ENCODE measurements around the gene IL1R2. TPM values are rescaled to one million over a fixed set of nuclear protein-coding genes. Genes with fewer than 3 reads are reported as not detected.
"Not testable (repeated sequence)": the region's sequence is repeated elsewhere in the genome, so short reads cannot be mapped to it uniquely, and the experiment has no call there.

IL1R2 gene
- total RNA-seq, 6 experiments from 2014 or later, result 5.5 to 22.8 (median 12.3) TPM

- no peaks in the 10 kb centered on the region for H3K36me3 ChIP-seq
- no peaks in the 10 kb centered on the region for H3K27me3 ChIP-seq
- ATAC-seq (peak; percentile 69 to 84 (median 80)), DNase-seq (peak; percentile 77 to 84 (median 81))
- no peak for TF ChIP-seq CTCF (IDR thresholded peaks at IDR 0.05)
- no peak overlapping the region for H3K4me3 ChIP-seq
- intact Hi-C loops (cut with DNase I), result no loop called here
- peaks cover 0 to 53% (median 27%) of the 10 kb centered on the region in 4 donors for H3K4me1 ChIP-seq
- peaks cover 0 to 9% (median 2%) of the 10 kb centered on the region in 4 donors for H3K9me3 ChIP-seq
- 17% methylated on average over 4 of the region's 9 CpGs for WGBS (ENCODE audit: insufficient coverage, low coverage, low lambda C conversion rate, missing lambda C conversion rate)
- H3K27ac ChIP-seq, result peak overlapping the region; percentile 69 to 94 (median 75)
Measured at GRCh38 chr2:102063941-102064678, 72.3 kb downstream of the IL1R2 start.

GRCh38 chr2:102064679-102065674, 73.2 kb downstream of the IL1R2 start:
- intact Hi-C loops (cut with DNase I), result no loop called here
- Histone ChIP-seq H3K27me3 (no peaks in the 10 kb centered on the region), H3K9me3 (peaks cover 0 to 9% (median 2%) of the 10 kb centered on the region in 4 donors), H3K4me1 (peaks cover 0 to 48% (median 26%) of the 10 kb centered on the region in 4 donors), H3K27ac (peak overlapping the region; percentile 69 to 94 (median 75)), H3K4me3 (no peak overlapping the region), H3K36me3 (no peaks in the 10 kb centered on the region)
- WGBS (ENCODE audit: insufficient coverage, low coverage, low lambda C conversion rate, missing lambda C conversion rate), result 63% methylated on average over 15 of the region's 17 CpGs
- DNase-seq (no peak), ATAC-seq (peak; percentile 45 to 60 (median 50))
- TF ChIP-seq CTCF (IDR thresholded peaks at IDR 0.05) (no peak), POLR2A (IDR thresholded peaks at IDR 0.05) (no peak)

GRCh38 chr2:102065675-102066252, 74.0 kb downstream of the IL1R2 start:
- ATAC-seq, result peak in 2 of 4 donors; percentile 8 to 63
- Histone ChIP-seq H3K27ac (peak overlapping the region; percentile 69 to 94 (median 75)), H3K27me3 (no peaks in the 10 kb centered on the region), H3K36me3 (no peaks in the 10 kb centered on the region), H3K4me3 (no peak overlapping the region), H3K4me1 (peaks cover 0 to 40% (median 22%) of the 10 kb centered on the region in 4 donors), H3K9me3 (peaks cover 0 to 9% (median 2%) of the 10 kb centered on the region in 4 donors)
- intact Hi-C loops (cut with DNase I), result no loop called here
- peak in 2 of 3 donors; percentile 68 to 76 for DNase-seq
- TF ChIP-seq POLR2A (IDR thresholded peaks at IDR 0.05) (no peak), CTCF (IDR thresholded peaks at IDR 0.05) (no peak)
- WGBS (ENCODE audit: insufficient coverage, low coverage, low lambda C conversion rate, missing lambda C conversion rate), result 51% methylated on average over 11 of the region's 12 CpGs

GRCh38 chr2:102066554-102066953, 74.8 kb downstream of the IL1R2 start:
- ATAC-seq, result no peak
- no peak for DNase-seq
- no peak for TF ChIP-seq POLR2A (IDR thresholded peaks at IDR 0.05)
- no peak for TF ChIP-seq CTCF (IDR thresholded peaks at IDR 0.05)
- WGBS (ENCODE audit: insufficient coverage, low coverage, low lambda C conversion rate, missing lambda C conversion rate), result 50% methylated on average over 6 of the region's 6 CpGs
- H3K27me3 ChIP-seq, result no peaks in the 10 kb centered on the region
- peaks cover 0 to 45% (median 21%) of the 10 kb centered on the region in 4 donors for H3K4me1 ChIP-seq
- H3K27ac ChIP-seq, result no peak overlapping the region
- H3K9me3 ChIP-seq, result peaks cover 0 to 9% (median 2%) of the 10 kb centered on the region in 4 donors
- no peak overlapping the region for H3K4me3 ChIP-seq
- intact Hi-C loops (cut with DNase I), result no loop called here
- H3K36me3 ChIP-seq, result no peaks in the 10 kb centered on the region

GRCh38 chr2:102068126-102068525, 76.4 kb downstream of the IL1R2 start:
- intact Hi-C loops (cut with DNase I); H3K27me3 ChIP-seq; ATAC-seq; DNase-seq; H3K4me3 ChIP-seq; H3K9me3 ChIP-seq; H3K27ac ChIP-seq; H3K36me3 ChIP-seq: not testable (repeated sequence)
- peaks cover 0 to 40% (median 23%) of the 10 kb centered on the region in 4 donors for H3K4me1 ChIP-seq

All from right lobe of liver (tissue), 6 donors.